GM23338 (cell line): Measurements from ENCODE around the gene RAB25. TPM values are rescaled to one million over a fixed set of nuclear protein-coding genes. Genes with fewer than 3 reads are reported as not detected.

Experiments used
- ATAC-seq: fragments of 200-7000 bp; cut with Tn5 transposase; 3 replicates; pipeline ENCODE4 v1.9.1; 2020
- DNase-seq: peaks from one replicate; pipeline ENCODE4 v3.0.0-alpha.2; 2015; ENCODE audit warnings: low spot score
- H2AFZ ChIP-seq: fragments of 200-600 bp; sonication (generic); 2 replicates; pipeline ENCODE4 v1.8.0; 2016; ENCODE audit warnings: antibody characterized with exemption, mild to moderate bottlenecking, moderate library complexity
- H3F3A ChIP-seq: fragments of 200-600 bp; sonication (generic); replicated peaks from 2 replicates; pipeline ENCODE4 v1.8.0; 2017; ENCODE audit warnings: antibody characterized with exemption, mixed run types, low read depth
- H3K27ac ChIP-seq: fragments of 200-600 bp; sonication (generic); 2 replicates; pipeline ENCODE4 v1.6.1; 2016; ENCODE audit warnings: low read depth
- H3K27me3 ChIP-seq: fragments of 200-600 bp; sonication (generic); 2 replicates; pipeline ENCODE4 v1.8.0; 2016; ENCODE audit warnings: mild to moderate bottlenecking, mixed run types, moderate library complexity; ENCODE audit not compliant: insufficient read depth
- H3K36me3 ChIP-seq: fragments of 200-600 bp; sonication (generic); 2 replicates; pipeline ENCODE4 v1.8.0; 2016; ENCODE audit warnings: mild to moderate bottlenecking; ENCODE audit not compliant: insufficient read depth
- H3K4me1 ChIP-seq: fragments of 200-600 bp; sonication (generic); 2 replicates; pipeline ENCODE4 v1.8.0; 2016; ENCODE audit warnings: mild to moderate bottlenecking, moderate library complexity; ENCODE audit not compliant: insufficient read depth
- H3K4me2 ChIP-seq: fragments of 200-600 bp; sonication (generic); 2 replicates; pipeline ENCODE4 v1.7.1; 2017; ENCODE audit warnings: mixed run types
- H3K4me3 ChIP-seq: fragments of 200-600 bp; sonication (generic); 2 replicates; pipeline ENCODE4 v1.6.1; 2016; ENCODE audit warnings: mixed run types
- H3K79me2 ChIP-seq: fragments of 200-600 bp; sonication (generic); replicated peaks from 2 replicates; pipeline ENCODE4 v1.8.0; 2017; ENCODE audit warnings: mild to moderate bottlenecking; ENCODE audit not compliant: insufficient read depth
- H3K9me2 ChIP-seq: fragments of 200-600 bp; sonication (generic); 2 replicates; pipeline ENCODE4 v1.8.0; 2017; ENCODE audit not compliant: insufficient read depth
- H4K20me1 ChIP-seq: fragments of 200-600 bp; sonication (generic); replicated peaks from 2 replicates; pipeline ENCODE4 v1.8.0; 2017; ENCODE audit warnings: mild to moderate bottlenecking; ENCODE audit not compliant: insufficient read depth
- H3K27ac Mint-ChIP-seq: 2 replicates; pipeline ENCODE4 v1.8.0; 2020; ENCODE audit warnings: inconsistent platforms, mild to moderate bottlenecking, moderate library complexity, mixed read lengths
- H3K27me3 Mint-ChIP-seq: 3 replicates; pipeline ENCODE4 v1.8.0; 2022; ENCODE audit warnings: low read depth, mild to moderate bottlenecking, moderate library complexity, mixed read lengths, inconsistent platforms; ENCODE audit not compliant: insufficient read depth, poor library complexity
- H3K36me3 Mint-ChIP-seq: 3 replicates; pipeline ENCODE4 v1.8.0; 2021; ENCODE audit warnings: low read depth, mild to moderate bottlenecking, inconsistent platforms, moderate library complexity, mixed read lengths
- H3K4me1 Mint-ChIP-seq: 3 replicates; pipeline ENCODE4 v1.8.0; 2020; ENCODE audit warnings: mild to moderate bottlenecking, inconsistent platforms, mixed read lengths
- H3K4me3 Mint-ChIP-seq: 3 replicates; pipeline ENCODE4 v1.8.0; 2021; ENCODE audit warnings: moderate library complexity, mild to moderate bottlenecking, inconsistent platforms, mixed read lengths
- H3K9me3 Mint-ChIP-seq: 3 replicates; pipeline ENCODE4 v1.8.0; 2020; ENCODE audit warnings: moderate library complexity, mild to moderate bottlenecking, inconsistent platforms, mixed read lengths
- CREB1 ChIP-seq: fragments of 250-450 bp; sonication (Bioruptor Pico); IDR thresholded peaks from 2 replicates; pipeline ENCODE4 v1.5.0; 2020; ENCODE audit warnings: low read depth, mild to moderate bottlenecking, moderate library complexity
- ETS1 ChIP-seq: IDR thresholded peaks from 2 replicates; pipeline ENCODE4 v1.6.1; 2016; ENCODE audit warnings: antibody characterized with exemption
- EZH2phosphoT487 ChIP-seq: fragments of 200-600 bp; sonication (generic); IDR thresholded peaks from one replicate; pipeline ENCODE4 v1.8.1; 2018; ENCODE audit warnings: antibody characterized with exemption; ENCODE audit not compliant: unreplicated experiment
- JUNB ChIP-seq: IDR thresholded peaks from one replicate; pipeline ENCODE4 v1.6.1; 2016; ENCODE audit warnings: antibody characterized with exemption; ENCODE audit not compliant: unreplicated experiment
- NANOG ChIP-seq: IDR thresholded peaks from 2 replicates; pipeline ENCODE4 v1.6.1; 2016; ENCODE audit warnings: antibody characterized with exemption, borderline replicate concordance
- POLR2AphosphoS5 ChIP-seq: IDR thresholded peaks from 2 replicates; pipeline ENCODE4 v1.6.1; 2016; ENCODE audit warnings: antibody characterized with exemption, low read depth
- REST ChIP-seq: IDR thresholded peaks from one replicate; pipeline ENCODE4 v1.6.1; 2018; ENCODE audit warnings: antibody characterized with exemption; ENCODE audit not compliant: unreplicated experiment
- STAT1 ChIP-seq: IDR thresholded peaks from one replicate; pipeline ENCODE4 v1.6.1; 2016; ENCODE audit warnings: antibody characterized with exemption; ENCODE audit not compliant: unreplicated experiment
- ZNF331 ChIP-seq: fragments of 250-450 bp; sonication (Bioruptor Pico); IDR thresholded peaks from 2 replicates; pipeline ENCODE4 v1.5.0; 2020; ENCODE audit warnings: low read depth, mild to moderate bottlenecking, moderate library complexity
- polyA plus RNA-seq: library from polyadenylated mRNA; unstranded; fragments of >200 nt; fragmentation: Nextera tagmentation; extraction: Ambion mirVana; gene quantifications from 2 replicates; pipeline ENCODE4 v1.2.1, GENCODE V29; 2016
- total RNA-seq: library from RNA; depleted of rRNA; stranded (reverse); fragments of >200 nt; shearing (Covaris generic); gene quantifications from 2 replicates; pipeline ENCODE4 v1.2.3, GENCODE V29; 2014
- TF ChIP-seq, protein P1 (sequence below): fragments of 250-450 bp; sonication (Bioruptor Pico); IDR thresholded peaks from 2 replicates; pipeline ENCODE4 v1.5.0; 2020; ENCODE audit warnings: mild to moderate bottlenecking, moderate library complexity

Gene RAB25
- total and polyA plus RNA-seq, 2 experiments from 2014 or later = 30.0 to 42.7 TPM

GRCh38 chr1:156099282-156099681 is 38.3 kb downstream of the RAB25 start:
- no peak overlapping the region for H2AFZ ChIP-seq
- DNase-seq (no peak), ATAC-seq (no peak)
- H3K27me3 Mint-ChIP-seq = peaks cover 15% of the 10 kb centered on the region
- no peaks in the 10 kb centered on the region for H3K27me3 ChIP-seq
- no peaks in the 10 kb centered on the region for H3K79me2 ChIP-seq
- no peak overlapping the region for H3K27ac Mint-ChIP-seq
- no peaks in the 10 kb centered on the region for H3K36me3 ChIP-seq
- H3K27ac ChIP-seq = no peak overlapping the region
- peaks cover 9% of the 10 kb centered on the region for H3F3A ChIP-seq
- no peaks in the 10 kb centered on the region for H3K9me3 Mint-ChIP-seq
- H3K36me3 Mint-ChIP-seq = no peaks in the 10 kb centered on the region; the same call in 2 of the 3 replicates
- no peak for TF ChIP-seq JUNB
- TF ChIP-seq, protein P1, sequence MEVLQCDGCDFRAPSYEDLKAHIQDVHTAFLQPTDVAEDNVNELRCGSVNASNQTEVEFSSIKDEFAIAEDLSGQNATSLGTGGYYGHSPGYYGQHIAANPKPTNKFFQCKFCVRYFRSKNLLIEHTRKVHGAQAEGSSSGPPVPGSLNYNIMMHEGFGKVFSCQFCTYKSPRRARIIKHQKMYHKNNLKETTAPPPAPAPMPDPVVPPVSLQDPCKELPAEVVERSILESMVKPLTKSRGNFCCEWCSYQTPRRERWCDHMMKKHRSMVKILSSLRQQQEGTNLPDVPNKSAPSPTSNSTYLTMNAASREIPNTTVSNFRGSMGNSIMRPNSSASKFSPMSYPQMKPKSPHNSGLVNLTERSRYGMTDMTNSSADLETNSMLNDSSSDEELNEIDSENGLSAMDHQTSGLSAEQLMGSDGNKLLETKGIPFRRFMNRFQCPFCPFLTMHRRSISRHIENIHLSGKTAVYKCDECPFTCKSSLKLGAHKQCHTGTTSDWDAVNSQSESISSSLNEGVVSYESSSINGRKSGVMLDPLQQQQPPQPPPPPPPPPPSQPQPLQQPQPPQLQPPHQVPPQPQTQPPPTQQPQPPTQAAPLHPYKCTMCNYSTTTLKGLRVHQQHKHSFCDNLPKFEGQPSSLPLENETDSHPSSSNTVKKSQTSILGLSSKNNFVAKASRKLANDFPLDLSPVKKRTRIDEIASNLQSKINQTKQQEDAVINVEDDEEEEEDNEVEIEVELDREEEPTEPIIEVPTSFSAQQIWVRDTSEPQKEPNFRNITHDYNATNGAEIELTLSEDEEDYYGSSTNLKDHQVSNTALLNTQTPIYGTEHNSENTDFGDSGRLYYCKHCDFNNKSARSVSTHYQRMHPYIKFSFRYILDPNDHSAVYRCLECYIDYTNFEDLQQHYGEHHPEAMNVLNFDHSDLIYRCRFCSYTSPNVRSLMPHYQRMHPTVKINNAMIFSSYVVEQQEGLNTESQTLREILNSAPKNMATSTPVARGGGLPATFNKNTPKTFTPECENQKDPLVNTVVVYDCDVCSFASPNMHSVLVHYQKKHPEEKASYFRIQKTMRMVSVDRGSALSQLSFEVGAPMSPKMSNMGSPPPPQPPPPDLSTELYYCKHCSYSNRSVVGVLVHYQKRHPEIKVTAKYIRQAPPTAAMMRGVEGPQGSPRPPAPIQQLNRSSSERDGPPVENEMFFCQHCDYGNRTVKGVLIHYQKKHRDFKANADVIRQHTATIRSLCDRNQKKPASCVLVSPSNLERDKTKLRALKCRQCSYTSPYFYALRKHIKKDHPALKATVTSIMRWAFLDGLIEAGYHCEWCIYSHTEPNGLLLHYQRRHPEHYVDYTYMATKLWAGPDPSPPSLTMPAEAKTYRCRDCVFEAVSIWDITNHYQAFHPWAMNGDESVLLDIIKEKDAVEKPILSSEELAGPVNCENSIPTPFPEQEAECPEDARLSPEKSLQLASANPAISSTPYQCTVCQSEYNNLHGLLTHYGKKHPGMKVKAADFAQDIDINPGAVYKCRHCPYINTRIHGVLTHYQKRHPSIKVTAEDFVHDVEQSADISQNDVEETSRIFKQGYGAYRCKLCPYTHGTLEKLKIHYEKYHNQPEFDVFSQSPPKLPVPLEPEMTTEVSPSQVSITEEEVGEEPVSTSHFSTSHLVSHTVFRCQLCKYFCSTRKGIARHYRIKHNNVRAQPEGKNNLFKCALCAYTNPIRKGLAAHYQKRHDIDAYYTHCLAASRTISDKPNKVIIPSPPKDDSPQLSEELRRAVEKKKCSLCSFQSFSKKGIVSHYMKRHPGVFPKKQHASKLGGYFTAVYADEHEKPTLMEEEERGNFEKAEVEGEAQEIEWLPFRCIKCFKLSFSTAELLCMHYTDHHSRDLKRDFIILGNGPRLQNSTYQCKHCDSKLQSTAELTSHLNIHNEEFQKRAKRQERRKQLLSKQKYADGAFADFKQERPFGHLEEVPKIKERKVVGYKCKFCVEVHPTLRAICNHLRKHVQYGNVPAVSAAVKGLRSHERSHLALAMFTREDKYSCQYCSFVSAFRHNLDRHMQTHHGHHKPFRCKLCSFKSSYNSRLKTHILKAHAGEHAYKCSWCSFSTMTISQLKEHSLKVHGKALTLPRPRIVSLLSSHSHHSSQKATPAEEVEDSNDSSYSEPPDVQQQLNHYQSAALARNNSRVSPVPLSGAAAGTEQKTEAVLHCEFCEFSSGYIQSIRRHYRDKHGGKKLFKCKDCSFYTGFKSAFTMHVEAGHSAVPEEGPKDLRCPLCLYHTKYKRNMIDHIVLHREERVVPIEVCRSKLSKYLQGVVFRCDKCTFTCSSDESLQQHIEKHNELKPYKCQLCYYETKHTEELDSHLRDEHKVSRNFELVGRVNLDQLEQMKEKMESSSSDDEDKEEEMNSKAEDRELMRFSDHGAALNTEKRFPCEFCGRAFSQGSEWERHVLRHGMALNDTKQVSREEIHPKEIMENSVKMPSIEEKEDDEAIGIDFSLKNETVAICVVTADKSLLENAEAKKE (CRISPR knock-in tag) = no peak
- TF ChIP-seq STAT1 = no peak
- TF ChIP-seq ETS1 = no peak
- TF ChIP-seq REST = no peak
- TF ChIP-seq CREB1 (CRISPR knock-in tag) = no peak
- TF ChIP-seq NANOG = no peak
- TF ChIP-seq POLR2AphosphoS5 = no peak
- TF ChIP-seq EZH2phosphoT487 = no peak
- no peak for TF ChIP-seq ZNF331 (CRISPR knock-in tag)
- H3K4me1 Mint-ChIP-seq = peaks cover 37% of the 10 kb centered on the region
- H3K4me3 Mint-ChIP-seq = no peak overlapping the region
- H4K20me1 ChIP-seq = 0 out of 2 replicates have a peak, but pooled peaks cover 6% of the 10 kb centered on the region
- peaks cover 14% of the 10 kb centered on the region for H3K4me1 ChIP-seq
- no peaks in the 10 kb centered on the region for H3K9me2 ChIP-seq
- H3K4me3 ChIP-seq = no peak overlapping the region
- no peak overlapping the region for H3K4me2 ChIP-seq
